ENCODE results near the gene PLEKHH1.

GRCh38 chr14:67522270-67522669 lies 10.8 kb upstream of the PLEKHH1 start:
- no peak for TF ChIP-seq GABPA (IDR thresholded peaks at IDR 0.05; ENCODE audit: low read depth)
- no peak for TF ChIP-seq CTCF (IDR thresholded peaks at IDR 0.05; ENCODE audit: insufficient read depth, low read length)
- no peak for TF ChIP-seq POLR2AphosphoS5 (IDR thresholded peaks at IDR 0.05; ENCODE audit: low read depth)

Measured in HL-60 (cell line).